EL (cell line): ENCODE measurements around the gene DGKB.

Experiments
- DNase-seq: peaks from one replicate; pipeline ENCODE4 v3.0.0-alpha.2; 2016

Gene DGKB

GRCh38 chr7:14260011-14260410 lies 642.5 kb downstream of the DGKB start:
- no peak for DNase-seq

GRCh38 chr7:14258861-14259260 lies 643.7 kb downstream of the DGKB start:
- no peak for DNase-seq

GRCh38 chr7:14258441-14258840 lies 644.1 kb downstream of the DGKB start:
- DNase-seq, result no peak

GRCh38 chr7:14252458-14252857 lies 650.1 kb downstream of the DGKB start:
- DNase-seq, result no peak

- DNase-seq, result no peak
Measured at GRCh38 chr7:14242175-14242574, 660.4 kb downstream of the DGKB start.

- no peak for DNase-seq
Measured at GRCh38 chr7:14236834-14237233, 665.7 kb downstream of the DGKB start.

- DNase-seq, result no peak
Measured at GRCh38 chr7:14235056-14235455, 667.5 kb downstream of the DGKB start.

- no peak for DNase-seq
Measured at GRCh38 chr7:14233868-14234369, 668.6 kb downstream of the DGKB start.

GRCh38 chr7:14233076-14233867 lies 669.3 kb downstream of the DGKB start:
- DNase-seq, result no peak

GRCh38 chr7:14229047-14229446 lies 673.5 kb downstream of the DGKB start:
- DNase-seq, result no peak

GRCh38 chr7:14228341-14228740 lies 674.2 kb downstream of the DGKB start:
- DNase-seq, result no peak

GRCh38 chr7:14226126-14226525 lies 676.4 kb downstream of the DGKB start:
- no peak for DNase-seq

GRCh38 chr7:14219125-14219524 lies 683.4 kb downstream of the DGKB start:
- no peak for DNase-seq

GRCh38 chr7:14218338-14218737 lies 684.2 kb downstream of the DGKB start:
- no peak for DNase-seq

- no peak for DNase-seq
Measured at GRCh38 chr7:14209896-14210484, 692.6 kb downstream of the DGKB start.

- no peak for DNase-seq
Measured at GRCh38 chr7:14207711-14208110, 694.8 kb downstream of the DGKB start.

- no peak for DNase-seq
Measured at GRCh38 chr7:14207138-14207537, 695.4 kb downstream of the DGKB start.

- no peak for DNase-seq
Measured at GRCh38 chr7:14206121-14206520, 696.4 kb downstream of the DGKB start.

- no peak for DNase-seq
Measured at GRCh38 chr7:14201353-14201752, 701.2 kb downstream of the DGKB start.

GRCh38 chr7:14199336-14199735 lies 703.2 kb downstream of the DGKB start:
- no peak for DNase-seq

GRCh38 chr7:14197280-14197679 lies 705.3 kb downstream of the DGKB start:
- DNase-seq, result no peak

GRCh38 chr7:14196555-14196954 lies 706.0 kb downstream of the DGKB start:
- DNase-seq, result no peak

- no peak for DNase-seq
Measured at GRCh38 chr7:14195871-14196270, 706.7 kb downstream of the DGKB start.

GRCh38 chr7:14195079-14195478 lies 707.5 kb downstream of the DGKB start:
- DNase-seq, result no peak

- no peak for DNase-seq
Measured at GRCh38 chr7:14191686-14192098, 710.9 kb downstream of the DGKB start.
